Gastroesophageal sphincter (tissue), 3 donors: Measurements from ENCODE around the gene NUTM2F.

Experiments used
- POLR2A ChIP-seq, 2 donors: fragments of 450-650 bp; IDR thresholded peaks; one replicate each; pipeline ENCODE4 v1.6.1; 2017; ENCODE audit warnings: antibody characterized with exemption in 2 of 2, mild to moderate bottlenecking in 2 of 2, moderate library complexity in 1 of 2
- TF ChIP-seq, protein P1 (sequence below), 4 experiments: fragments of 200-600 bp in 2 of 4; fragments of 450-650 bp in 2 of 4; sonication (generic) in 1 of 4; IDR thresholded peaks; one replicate each; pipeline ENCODE4 v1.5.1; 2017 to 2019; ENCODE audit warnings: antibody characterized with exemption in 4 of 4, mild to moderate bottlenecking in 2 of 4, moderate library complexity in 2 of 4

DNA sequence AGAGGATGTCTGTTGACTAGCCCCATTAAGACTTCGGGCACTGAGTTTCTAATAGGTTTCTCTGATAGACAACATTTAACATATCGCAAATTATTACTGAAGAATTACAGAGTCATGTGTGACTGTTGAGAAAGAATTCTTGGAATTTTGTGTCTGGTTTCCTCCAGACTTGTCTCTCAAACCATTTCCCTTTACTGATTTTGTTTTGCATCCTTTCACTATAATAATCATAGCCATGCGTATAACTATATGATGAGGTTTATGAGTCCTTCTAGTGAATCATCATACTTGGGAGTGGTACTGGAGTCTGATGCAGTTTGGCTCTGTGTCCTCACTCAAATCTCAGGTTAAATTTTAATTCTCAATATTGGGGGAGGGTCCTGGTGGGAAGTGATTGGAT, 42.3 kb downstream of the NUTM2F start:
- TF ChIP-seq, protein P1, sequence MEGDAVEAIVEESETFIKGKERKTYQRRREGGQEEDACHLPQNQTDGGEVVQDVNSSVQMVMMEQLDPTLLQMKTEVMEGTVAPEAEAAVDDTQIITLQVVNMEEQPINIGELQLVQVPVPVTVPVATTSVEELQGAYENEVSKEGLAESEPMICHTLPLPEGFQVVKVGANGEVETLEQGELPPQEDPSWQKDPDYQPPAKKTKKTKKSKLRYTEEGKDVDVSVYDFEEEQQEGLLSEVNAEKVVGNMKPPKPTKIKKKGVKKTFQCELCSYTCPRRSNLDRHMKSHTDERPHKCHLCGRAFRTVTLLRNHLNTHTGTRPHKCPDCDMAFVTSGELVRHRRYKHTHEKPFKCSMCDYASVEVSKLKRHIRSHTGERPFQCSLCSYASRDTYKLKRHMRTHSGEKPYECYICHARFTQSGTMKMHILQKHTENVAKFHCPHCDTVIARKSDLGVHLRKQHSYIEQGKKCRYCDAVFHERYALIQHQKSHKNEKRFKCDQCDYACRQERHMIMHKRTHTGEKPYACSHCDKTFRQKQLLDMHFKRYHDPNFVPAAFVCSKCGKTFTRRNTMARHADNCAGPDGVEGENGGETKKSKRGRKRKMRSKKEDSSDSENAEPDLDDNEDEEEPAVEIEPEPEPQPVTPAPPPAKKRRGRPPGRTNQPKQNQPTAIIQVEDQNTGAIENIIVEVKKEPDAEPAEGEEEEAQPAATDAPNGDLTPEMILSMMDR (IDR thresholded peaks at IDR 0.05): no peak
- no peak for TF ChIP-seq POLR2A (IDR thresholded peaks at IDR 0.05)
